NCI-H1092 (cell line): ENCODE measurements around the gene ABHD10.
"Not testable (repeated sequence)": the region's sequence is repeated elsewhere in the genome, so short reads cannot be mapped to it uniquely, and the experiment has no call there.

Experiments used
- DNase-seq: peaks from one replicate; lab custom pipeline; 2025; lab: John Stamatoyannopoulos, UW

Gene ABHD10

DNA sequence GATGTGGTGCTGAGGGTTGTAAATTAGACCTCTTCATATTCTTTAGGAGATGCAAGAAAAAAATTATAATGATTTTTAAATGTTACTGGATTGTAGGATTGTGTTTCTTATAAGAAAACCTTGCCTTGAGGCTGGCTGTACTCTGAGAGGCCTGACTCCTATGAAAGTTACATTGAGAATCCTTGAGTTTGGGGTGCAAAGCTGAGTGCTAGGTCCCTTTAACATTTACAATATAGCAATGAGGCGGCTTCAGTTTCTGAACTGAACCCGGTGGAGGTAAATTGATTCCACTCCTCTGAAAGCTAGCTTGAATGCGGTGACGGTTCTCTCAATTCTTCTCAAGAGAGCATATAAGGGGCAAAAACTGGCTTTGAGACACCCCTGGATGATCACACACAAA lies 55.6 kb downstream of the ABHD10 start, which contains the start of gene TMPRSS7:
TSS of gene TMPRSS7 (plus strand) at position 301 of the 400 bp plus-strand sequence. CDS start 110 bp downstream, outside the sequence.
- no peak for DNase-seq

DNA sequence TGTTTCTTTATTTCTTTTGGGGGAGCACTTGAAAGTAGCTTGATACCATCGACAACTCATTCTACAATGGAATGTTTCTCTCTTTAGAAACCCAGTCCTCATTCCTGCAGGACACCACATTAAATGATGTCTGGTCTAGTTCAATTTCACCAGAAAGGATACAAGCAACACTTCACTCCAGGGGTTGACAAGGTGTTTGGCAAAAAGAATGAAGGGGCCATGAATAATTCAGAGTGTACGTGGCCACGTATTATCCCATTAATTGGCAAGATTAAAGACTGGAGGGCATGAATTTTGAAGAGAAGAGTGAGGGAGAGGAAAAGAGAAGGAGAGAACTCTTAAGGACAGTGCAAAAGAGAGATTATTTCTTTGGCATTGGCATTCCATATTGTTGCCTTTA lies 56.4 kb downstream of the ABHD10 start:
- DNase-seq: no peak

DNA sequence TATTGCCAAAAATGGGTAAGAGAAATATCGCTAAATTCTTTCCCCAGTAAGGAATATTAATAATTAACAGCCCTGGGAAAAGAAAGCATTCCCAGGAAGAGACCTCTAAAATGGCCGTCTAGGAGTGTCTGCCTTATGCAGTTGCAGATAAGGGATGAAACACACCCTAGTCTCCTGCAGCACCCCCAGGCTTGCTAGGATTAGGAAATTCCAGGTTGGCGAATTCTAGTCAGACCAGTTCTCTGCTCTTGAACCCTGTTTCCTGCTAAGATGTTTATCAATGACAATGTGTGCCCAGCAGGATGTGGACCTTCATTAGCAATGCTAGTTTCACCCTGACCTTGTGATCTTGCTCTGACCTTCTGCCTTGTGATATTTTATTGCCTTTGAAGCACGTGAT lies 58.4 kb downstream of the ABHD10 start:
- not testable (repeated sequence) for DNase-seq

DNA sequence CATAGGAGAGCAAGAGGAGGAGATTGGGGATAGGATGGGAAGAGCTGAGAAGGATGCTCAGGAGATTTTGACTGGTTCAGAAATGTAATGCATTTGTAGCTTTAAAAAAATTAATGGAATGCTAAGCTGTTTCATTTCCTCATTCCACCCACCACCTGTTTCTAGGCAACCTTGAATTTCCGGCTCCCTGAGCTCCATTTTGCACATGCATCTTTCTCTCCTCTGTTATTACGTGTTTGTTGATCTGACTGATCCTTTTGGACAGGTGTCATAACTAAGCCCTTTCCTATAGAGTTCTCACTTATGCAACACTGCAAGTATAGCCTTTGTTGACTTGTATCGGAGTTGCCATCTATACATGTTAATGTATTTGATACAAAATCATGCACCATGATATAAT lies 60.0 kb downstream of the ABHD10 start:
- no peak for DNase-seq

- DNase-seq: no peak
Measured at GRCh38 chr3:112041321-112041720, 62.5 kb downstream of the ABHD10 start.

GRCh38 chr3:112042842-112043280 lies 64.0 kb downstream of the ABHD10 start:
- peak; percentile 97 for DNase-seq
